ENCODE measurements around the gene COL15A1.

DNA sequence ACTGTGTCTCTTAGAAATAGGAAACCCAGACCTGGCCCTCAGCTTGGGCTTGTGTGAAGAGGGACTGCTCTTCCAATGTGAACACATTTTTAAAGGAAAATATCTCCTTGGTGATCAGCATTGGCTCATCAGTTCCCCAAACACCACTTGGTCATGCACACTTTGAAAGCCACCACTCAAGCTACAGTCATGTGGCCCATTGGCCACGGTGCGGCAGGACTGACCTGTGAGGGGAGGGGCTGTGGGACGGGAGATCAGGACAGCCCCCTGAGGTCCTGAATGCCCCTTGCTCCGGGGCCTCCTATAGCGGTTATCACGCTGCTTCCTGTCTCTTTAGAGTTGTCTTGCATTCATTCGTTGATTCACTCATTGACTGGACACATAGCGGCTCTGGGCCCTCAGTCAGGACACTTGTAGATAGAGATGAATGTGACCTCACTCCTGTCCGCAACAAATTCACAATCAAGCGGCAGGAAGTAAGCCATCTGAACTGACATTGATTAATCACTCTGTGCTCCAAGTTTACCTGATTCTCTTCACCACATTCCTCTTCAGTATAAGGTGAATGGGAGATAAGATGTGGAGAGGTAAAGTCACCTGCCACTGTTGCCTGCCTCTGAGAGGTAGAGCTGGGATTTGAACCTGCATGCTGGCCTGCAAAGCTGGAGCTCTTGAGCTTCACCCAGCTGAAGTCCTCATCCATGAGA is 73.1 kb downstream of the COL15A1 start:
- TF ChIP-seq, protein P1, sequence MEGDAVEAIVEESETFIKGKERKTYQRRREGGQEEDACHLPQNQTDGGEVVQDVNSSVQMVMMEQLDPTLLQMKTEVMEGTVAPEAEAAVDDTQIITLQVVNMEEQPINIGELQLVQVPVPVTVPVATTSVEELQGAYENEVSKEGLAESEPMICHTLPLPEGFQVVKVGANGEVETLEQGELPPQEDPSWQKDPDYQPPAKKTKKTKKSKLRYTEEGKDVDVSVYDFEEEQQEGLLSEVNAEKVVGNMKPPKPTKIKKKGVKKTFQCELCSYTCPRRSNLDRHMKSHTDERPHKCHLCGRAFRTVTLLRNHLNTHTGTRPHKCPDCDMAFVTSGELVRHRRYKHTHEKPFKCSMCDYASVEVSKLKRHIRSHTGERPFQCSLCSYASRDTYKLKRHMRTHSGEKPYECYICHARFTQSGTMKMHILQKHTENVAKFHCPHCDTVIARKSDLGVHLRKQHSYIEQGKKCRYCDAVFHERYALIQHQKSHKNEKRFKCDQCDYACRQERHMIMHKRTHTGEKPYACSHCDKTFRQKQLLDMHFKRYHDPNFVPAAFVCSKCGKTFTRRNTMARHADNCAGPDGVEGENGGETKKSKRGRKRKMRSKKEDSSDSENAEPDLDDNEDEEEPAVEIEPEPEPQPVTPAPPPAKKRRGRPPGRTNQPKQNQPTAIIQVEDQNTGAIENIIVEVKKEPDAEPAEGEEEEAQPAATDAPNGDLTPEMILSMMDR (IDR thresholded peaks at IDR 0.05) = no peak
- no peak for TF ChIP-seq POLR2A (IDR thresholded peaks at IDR 0.05; ENCODE audit: low read depth)
- TF ChIP-seq EP300 (IDR thresholded peaks at IDR 0.05) = no peak

Measured in esophagus muscularis mucosa (tissue), 4 donors.